Esophagus squamous epithelium (tissue), 4 donors: ENCODE measurements around the gene MICU2.

Experiments used
- CTCF ChIP-seq, 6 experiments: fragments of 450-650 bp in 4 of 6; fragments of 200-600 bp in 2 of 6; sonication (generic) in 2 of 6; IDR thresholded peaks; one replicate each; pipeline ENCODE4 v1.5.1; 2016 to 2019; ENCODE audit warnings: antibody characterized with exemption in 6 of 6, mild to moderate bottlenecking in 4 of 6, moderate library complexity in 4 of 6
- POLR2A ChIP-seq, 4 donors: fragments of 450-650 bp; IDR thresholded peaks; one replicate each; pipeline ENCODE4 v1.6.1; 2017; ENCODE audit warnings: antibody characterized with exemption in 4 of 4, mild to moderate bottlenecking in 4 of 4, moderate library complexity in 3 of 4

- TF ChIP-seq CTCF (IDR thresholded peaks at IDR 0.05) (no peak), POLR2A (IDR thresholded peaks at IDR 0.05) (no peak)
Observed at GRCh38 chr13:21615427-21615826, 11.5 kb upstream of the MICU2 start.
